Measurements from ENCODE around the gene DDR1.
"Not testable (repeated sequence)": the region's sequence is repeated elsewhere in the genome, so short reads cannot be mapped to it uniquely, and the experiment has no call there.

DDR1 gene

DNA sequence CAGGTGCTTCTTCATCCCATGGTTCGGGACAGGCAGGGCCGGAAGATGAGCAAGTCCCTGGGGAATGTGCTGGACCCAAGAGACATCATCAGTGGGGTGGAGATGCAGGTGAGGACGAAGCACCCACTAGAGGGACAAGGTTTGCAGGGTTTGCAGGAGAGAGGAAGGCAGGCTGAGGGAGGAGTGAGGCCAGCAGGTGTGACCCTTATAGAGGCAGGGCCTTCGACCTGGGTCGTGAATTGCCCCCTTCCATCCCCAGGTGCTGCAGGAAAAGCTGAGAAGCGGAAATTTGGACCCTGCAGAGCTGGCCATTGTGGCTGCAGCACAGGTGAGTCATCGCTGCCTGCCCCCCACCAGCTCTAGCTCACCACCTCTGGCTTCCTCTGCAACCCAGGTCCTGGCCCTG lies 38.1 kb downstream of the DDR1 start:
- no peak for DNase-seq

DNA sequence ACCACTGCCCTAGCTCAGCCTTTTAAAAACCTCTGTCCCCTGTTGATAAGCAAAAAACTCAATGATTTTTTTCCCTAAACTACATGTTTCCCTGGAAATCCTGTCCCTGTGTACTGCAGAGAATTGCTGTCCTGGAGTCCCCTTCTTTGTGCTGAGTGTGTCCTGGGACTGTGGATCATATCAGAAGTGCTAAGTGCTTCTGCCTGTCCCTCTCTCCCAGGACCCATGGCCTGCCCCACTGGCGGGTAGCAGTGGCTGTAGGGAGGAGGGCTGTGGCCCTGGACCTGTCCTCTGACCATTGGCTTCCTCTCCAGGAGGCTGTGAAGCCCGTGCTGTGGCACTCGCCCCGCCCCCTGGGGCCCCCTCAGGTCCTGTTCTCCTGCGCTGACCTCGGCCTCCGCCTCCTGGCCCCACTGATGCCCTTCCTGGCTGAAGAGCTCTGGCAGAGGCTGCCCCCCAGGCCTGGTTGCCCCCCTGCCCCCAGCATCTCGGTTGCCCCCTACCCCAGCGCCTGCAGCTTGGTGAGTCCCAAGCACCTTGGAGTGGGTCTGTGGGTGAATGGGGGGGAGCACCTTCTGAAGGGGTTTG lies 39.8 kb downstream of the DDR1 start:
- DNase-seq = not testable (repeated sequence)

DNA sequence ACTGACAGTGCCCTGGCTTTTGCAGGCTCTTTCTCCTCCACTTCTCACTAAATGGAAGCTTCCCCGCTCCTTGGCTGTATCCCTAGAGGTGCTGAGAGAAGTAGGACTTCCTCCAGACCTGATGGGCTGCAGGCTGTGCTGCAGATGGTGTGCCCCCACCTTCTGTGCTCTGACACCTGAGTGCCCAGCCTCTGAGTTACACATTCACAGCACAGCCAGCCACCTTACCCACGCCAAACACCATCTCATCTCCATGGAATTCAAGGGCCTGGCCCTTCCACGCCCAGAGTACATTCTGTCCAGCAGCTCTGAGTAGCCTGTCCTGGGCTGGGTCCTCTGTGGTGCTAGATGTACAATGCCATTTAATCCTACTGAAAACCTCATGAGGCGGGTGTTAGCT lies 42.3 kb downstream of the DDR1 start:
- DNase-seq = no peak

DNA sequence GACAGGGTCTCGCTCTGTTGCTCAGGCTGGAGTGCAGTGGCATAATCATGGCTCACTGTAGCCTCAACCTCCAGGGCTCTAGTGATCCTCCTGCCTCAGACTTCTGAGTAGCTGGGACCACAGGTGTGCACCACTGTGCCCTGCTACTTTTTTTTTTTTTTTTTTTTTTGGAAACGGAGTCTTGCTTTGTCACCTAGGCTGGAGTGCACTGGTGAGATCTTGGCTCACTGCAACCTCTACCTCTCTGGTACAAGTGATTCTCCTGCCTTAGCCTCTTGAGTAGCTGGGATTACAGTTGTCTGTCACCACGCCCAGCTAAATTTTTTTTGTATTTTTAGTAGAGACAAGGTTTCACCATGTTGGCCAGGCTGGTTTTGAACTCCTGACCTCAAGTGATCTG lies 42.8 kb downstream of the DDR1 start:
- DNase-seq = not testable (repeated sequence)

DNA sequence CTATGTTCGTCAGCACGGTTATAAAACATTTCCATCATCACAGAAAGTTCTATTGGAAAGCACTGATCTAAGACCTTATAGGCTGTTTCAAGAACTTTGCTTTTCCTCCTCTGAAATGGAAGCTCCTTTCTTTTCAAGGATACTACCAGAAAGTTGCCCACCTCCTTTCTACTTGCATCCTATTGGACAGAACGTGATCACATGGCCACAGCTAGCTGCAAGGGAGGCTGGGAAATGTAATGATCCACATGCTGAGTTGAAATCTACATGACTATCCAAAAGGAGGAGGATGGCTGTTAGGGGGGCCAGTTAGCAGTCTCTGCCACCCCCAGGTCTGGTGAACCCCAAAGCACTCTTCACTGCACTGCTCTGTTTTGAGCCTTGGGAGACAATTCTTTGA lies 44.4 kb downstream of the DDR1 start:
- DNase-seq = no peak

DNA sequence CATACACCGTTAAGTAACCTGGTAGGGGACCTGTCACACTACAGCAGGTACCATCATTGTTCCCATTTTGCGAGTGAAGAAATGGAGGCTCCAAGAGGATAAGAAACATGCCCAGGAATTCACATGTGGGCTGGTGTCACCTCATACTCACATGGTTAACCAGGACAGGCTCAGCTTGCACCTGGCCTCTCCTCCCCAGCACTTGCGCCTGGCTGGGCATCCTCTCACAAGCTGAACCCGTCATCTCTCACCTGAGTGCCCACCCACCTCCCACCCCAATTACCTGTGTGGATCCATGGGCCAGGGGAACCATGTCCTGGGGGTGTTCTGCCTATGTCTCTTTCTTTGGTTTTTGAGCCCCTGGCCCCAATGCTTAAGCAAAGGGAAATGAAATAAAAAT lies 46.2 kb downstream of the DDR1 start:
- no peak for DNase-seq

DNA sequence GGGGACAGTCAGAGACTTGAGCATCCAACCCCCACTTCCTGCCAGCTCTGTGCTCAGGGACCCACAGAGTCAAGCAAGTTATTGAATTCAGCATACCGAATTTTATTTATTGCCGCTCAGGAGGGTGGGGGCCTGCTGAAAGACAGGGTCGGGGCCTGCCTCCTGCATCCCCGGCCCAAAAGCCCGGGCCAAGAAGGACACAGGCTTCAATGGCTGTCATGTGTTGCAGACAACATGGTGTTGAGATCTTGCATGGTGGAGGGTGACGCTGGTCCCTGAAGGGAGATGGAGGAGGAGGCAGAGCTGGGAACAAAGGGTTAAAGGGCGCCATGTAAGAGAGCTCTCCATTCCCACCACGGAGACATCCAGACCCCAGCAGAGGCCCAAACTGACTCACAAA lies 47.0 kb downstream of the DDR1 start:
- DNase-seq = no peak

DNA sequence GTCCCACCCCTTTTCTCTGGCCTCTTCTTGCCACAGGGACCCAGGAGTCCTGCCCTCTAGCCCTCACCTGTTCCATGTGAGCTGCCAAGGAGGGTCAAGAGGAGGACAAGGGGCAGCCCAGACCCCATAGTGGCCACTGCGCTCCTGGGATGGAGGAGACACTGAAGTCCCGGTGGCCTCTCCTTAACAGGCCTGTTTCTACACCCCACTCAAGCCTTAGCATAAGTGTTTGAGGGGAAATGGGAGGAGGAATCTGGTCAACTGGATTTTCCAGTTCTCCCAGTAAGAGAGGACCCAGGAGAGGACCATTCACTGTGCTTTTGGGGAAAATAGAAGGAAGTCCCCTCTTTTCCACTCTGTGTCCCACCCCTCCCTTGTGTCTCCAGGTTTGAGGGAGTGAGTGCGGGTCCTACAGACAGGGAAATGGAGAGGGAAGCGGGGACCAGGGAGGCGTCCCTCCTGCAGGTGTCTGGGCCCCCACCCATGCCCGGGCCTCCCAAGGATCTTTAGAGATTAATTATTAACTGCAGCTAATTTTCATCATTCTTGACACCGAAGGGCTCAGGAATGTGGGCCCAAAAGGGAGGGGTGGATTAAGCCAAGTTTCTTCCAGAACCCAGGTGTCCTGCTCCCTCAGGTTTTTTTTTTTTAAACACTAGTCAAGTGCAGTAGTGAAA lies 47.8 kb downstream of the DDR1 start, which contains the start of gene SFTA2:
Gene SFTA2, minus strand, starts transcription at position 202 of the 677 bp plus-strand sequence. Its CDS starts 74 bp downstream, at position 128.
- no peak for DNase-seq

DNA sequence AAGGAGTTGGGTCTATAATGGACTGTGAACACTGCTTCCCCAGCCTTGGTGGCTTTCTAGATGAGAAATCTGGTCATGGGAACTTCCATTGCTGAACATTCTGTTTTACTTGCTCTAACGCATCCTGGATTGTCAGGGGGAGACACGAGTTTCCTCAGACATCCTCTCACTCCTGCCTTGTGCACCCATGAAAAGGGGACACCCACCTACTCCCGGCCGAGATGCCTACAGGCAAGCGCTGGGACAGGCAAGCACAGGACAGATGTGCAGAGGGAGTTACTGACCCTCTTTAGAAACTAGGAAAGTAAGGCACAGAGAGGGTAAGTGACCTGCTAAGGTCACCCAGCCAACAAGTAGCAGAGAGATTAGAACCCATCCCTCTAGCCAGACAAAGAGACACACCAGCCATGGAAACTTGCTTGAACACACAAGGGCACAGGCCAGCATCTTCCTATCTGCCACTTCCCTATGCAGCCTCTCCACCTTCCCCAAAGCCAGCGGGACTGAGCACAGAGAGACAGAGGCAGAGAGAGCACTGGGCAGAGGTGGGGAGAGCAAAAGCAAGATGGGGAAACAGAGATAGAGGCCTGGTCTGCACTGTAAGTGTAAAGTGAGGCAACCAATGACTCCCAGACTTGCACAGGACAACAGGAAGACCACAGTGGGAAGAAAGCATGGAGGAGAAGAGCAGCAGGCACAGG lies 48.5 kb downstream of the DDR1 start:
- DNase-seq = no peak

DNA sequence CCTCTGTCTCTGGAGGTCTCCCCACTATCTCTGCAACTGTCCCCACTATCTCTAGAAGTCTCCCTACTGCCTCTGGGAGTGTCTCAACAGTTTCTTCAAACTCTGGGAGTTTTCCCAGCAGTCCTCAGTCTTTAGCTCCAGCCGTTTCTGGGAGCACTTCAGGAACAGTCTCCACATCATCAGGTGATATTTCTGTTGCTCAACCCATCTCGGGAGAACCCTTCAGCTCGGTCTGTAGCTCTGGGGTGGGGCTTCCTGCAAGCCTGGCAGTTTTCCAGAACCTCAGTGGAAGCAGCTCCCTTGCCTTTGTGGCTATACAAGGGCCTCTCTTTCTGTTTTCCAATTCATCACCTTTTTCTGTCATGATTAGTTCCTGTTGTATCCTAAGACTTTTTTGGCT lies 50.7 kb downstream of the DDR1 start:
- DNase-seq = no peak

DNA sequence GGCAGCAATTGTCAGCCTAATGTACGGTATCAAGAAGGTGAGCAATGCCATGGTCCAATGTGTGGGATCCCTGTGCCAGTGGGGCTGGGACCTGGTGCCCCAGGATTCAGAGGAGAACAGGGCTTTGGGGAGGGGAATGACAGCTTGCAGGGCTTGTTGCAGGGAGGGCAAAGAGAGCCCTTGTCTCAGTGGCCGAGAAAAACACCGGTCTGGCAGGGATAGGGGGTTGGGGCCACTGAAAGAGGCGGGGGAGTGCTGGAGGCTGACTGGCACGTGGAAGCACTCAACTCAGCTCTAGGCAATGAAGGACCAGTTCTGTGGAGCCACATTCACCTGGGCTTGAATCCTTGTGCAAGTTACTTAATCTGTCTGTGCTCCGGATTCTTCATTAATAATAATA lies 52.9 kb downstream of the DDR1 start:
- no peak for DNase-seq

DNA sequence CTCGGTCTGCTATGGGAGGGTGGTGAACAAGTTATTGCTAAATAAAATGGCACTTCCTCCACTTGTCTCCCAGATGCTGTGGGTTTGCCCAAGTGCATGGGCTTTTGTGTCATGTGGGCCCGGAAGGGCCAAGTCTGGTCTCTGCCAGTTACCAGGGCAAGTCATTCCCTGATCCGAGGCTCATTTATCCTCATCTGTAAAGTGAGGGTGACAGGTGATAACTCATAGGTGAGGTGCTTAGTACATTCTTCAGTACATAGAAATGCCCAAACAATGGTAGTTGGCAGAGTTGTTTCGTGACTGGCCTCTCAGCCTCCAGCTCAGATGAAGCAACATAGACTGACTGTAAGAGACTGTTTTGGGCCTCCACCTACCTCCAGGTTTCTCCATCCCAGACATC lies 54.4 kb downstream of the DDR1 start:
- DNase-seq = no peak

DNA sequence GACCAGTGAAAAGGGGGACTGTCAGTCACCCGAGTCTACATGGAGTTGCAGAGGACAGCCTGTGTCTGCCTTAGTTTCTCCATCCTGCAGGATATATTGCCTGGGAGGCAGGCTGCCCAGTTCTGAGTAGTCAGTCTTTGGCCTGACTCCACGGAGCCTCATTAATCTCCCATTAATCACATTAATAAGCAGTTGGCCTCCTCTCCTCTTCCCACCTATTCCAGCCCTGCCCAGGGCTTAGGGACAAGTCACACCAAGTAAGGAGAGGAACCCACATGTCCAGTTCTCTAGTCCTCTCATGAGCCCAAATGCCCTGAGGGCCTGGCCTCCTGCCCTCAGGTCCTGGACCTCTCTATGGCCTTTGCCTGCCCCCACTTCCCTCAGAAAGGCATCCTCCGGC lies 55.2 kb downstream of the DDR1 start:
- DNase-seq = no peak

DNA sequence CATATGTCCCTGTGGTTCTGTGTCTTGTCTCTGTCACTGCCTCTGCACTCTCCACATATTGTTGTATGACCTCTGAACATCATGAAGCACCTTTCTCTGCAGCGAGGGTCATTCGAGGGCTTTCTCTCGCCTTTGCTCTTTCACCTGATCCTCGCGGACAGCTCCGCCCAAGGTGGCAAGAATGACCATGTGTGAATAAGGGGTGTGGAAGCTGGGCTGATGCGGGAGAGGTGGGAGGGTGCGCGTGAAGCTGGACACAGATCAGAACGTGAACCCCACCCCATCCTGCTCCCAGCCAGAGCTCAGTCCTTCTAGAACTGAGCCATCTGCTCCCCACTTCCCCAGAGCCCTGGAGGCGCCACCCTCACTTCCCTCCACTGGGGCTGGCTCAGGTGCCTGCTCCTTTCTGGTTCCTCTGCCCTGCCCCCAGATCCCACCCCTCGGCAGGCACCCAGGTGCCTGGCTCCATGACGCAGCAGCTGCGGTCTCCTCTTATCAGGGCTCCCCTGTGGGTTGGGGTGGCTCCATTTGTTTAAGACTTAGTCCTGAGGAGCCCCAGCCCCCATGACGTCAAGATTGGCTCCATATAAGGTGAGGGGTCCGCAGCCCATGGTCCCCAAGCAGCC lies 56.2 kb downstream of the DDR1 start, which contains the start of gene MUCL3:
Gene MUCL3, plus strand, starts transcription at position 613 of the 626 bp plus-strand sequence. CDS start 27 bp downstream, outside the sequence.
- DNase-seq = no peak

DNA sequence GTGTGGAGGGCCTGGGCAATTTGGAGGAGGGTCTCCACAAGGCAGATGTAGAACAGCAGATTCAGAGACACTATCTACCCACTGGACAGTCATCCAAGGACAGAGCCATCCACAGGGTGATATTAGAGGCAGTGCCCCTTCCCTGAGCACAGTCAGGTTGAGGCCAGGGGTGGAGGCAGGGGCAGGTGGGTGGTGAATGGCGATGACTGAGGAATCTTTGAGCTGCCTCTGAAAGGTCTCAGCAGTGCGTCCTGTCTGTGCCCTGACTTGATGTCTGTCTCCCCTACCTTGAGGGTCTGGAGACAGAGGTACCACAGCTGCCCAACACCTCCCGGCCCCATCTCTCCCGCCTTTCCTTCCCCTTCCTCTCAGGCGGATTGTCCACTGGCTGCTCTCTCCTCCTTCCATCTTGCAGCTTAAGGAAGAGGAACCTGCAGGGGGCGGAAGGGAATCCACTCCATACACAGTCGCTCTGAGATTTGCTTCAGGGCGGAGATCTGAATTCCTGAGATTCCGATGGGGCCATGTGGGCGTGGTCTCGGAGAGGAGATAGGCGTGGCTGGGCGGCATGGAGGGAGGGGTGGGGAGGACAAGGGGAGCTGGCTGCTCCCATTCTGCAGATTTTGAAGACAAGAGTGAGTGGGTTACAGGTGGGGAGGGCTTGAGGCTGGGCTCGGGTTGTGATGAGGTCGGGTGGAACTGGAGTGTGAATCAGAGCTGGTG lies 58.2 kb downstream of the DDR1 start:
- no peak for DNase-seq

DNA sequence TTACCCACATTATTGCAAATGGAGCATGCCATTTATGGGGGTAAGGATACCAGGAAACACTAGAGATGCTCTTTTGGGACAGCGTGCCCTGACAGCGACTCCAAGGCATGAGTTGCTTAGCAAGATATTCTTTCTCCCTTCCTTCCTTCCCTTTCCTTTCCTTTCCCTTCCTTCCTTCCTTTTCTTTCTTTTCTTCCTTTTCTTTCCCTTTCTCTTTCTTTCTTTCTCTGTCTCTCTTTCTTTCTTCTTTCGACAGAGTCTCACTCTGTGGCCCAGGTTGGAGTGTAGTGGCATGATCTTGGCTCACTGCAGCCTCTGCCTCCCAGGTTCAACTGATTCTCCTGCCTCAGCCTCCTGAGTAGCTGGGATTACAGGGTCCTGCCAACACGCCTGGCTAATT lies 59.7 kb downstream of the DDR1 start:
- no peak for DNase-seq

DNA sequence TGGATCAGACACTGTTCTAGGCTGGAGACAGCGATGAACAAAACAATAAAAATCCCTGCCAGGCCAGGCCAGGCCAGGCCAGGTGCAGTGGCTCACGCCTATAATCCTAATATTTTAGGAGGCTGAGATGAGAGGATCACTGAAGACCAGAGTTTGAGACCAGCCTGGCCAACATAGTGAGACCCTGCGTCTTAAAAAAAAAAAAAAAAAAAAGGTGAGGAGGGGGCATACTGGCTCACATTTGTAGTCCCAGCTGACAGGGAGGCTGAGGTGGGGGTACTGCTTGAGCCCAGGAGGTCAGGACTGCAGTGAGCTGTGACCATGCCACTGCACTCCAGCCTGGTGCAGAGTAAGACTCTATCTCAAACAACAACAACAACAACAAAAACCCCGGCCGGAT lies 61.0 kb downstream of the DDR1 start:
- no peak for DNase-seq

DNA sequence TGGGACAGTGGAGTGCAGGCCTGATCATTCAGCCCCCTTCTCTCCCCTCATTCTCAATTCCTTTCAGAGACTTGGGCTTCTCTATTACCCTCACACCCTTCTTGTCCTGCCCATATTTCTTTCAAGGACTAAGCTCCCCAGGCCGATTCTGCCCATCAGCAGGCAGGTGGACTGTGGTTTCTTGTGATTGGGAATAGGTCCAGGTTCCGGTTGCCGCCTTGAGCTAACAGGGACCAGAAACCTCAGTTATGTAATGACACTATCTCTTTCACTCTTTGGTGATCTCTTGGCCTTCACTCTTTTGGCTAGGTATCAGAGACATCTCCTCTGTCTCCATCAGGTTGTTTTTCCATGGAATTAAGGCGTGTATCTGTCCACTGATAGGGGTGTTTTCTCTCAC lies 62.9 kb downstream of the DDR1 start:
- no peak for DNase-seq

DNA sequence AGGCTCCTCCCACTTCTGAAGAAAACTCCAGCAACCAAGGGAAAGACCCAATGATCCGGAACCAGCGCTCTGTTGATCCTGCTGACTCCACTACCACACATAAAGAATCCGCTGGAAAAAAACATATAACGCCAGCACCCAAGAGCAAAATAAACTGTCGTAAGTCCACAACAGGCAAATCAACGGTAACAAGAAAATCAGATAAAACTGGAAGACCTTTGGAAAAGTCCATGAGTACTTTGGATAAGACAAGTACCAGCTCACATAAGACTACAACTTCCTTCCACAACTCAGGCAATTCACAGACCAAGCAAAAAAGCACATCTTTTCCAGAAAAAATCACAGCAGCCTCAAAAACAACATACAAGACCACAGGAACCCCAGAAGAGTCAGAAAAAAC lies 64.5 kb downstream of the DDR1 start:
- DNase-seq = no peak
